GM12865 (cell line): ENCODE data around the gene ITGA7.

Experiments
- DNase-seq: peaks from one replicate; pipeline ENCODE4 v3.0.0; 2010; ENCODE audit warnings: low read depth
- H3K4me3 ChIP-seq: 2 replicates; pipeline ENCODE4 v1.5.1; 2011; ENCODE audit warnings: mild to moderate bottlenecking, low read depth, low read length, control low read depth
- TF ChIP-seq, protein P1 (sequence below): IDR thresholded peaks from 2 replicates; pipeline ENCODE4 v1.5.1; 2011; ENCODE audit warnings: low read length, control low read depth, low read depth, inconsistent platforms; ENCODE audit not compliant: insufficient read depth; ENCODE audit errors: missing control alignments

Gene ITGA7

DNA sequence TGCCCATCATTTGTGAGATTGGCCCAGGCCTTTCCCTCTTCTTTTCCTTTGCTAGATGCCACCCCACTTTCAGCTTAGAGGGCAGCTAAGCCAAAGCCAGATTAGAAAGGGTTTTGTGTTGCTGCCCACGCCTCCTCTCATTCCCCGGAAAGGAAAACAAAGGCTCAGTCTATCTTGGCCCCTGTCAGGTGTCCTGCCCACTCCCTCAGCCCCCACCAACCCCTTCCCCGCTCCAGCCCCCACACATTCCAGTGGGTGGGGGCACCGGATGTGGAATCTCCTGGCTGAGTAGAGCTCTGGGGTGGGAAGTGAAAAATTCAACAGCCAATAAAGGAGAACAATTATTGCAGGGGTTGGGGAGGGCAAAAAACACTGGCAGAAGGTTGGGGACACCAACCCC lies 10.3 kb upstream of the ITGA7 start:
- no peak for DNase-seq
- TF ChIP-seq, protein P1, sequence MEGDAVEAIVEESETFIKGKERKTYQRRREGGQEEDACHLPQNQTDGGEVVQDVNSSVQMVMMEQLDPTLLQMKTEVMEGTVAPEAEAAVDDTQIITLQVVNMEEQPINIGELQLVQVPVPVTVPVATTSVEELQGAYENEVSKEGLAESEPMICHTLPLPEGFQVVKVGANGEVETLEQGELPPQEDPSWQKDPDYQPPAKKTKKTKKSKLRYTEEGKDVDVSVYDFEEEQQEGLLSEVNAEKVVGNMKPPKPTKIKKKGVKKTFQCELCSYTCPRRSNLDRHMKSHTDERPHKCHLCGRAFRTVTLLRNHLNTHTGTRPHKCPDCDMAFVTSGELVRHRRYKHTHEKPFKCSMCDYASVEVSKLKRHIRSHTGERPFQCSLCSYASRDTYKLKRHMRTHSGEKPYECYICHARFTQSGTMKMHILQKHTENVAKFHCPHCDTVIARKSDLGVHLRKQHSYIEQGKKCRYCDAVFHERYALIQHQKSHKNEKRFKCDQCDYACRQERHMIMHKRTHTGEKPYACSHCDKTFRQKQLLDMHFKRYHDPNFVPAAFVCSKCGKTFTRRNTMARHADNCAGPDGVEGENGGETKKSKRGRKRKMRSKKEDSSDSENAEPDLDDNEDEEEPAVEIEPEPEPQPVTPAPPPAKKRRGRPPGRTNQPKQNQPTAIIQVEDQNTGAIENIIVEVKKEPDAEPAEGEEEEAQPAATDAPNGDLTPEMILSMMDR = no peak
- no peak overlapping the region for H3K4me3 ChIP-seq

DNA sequence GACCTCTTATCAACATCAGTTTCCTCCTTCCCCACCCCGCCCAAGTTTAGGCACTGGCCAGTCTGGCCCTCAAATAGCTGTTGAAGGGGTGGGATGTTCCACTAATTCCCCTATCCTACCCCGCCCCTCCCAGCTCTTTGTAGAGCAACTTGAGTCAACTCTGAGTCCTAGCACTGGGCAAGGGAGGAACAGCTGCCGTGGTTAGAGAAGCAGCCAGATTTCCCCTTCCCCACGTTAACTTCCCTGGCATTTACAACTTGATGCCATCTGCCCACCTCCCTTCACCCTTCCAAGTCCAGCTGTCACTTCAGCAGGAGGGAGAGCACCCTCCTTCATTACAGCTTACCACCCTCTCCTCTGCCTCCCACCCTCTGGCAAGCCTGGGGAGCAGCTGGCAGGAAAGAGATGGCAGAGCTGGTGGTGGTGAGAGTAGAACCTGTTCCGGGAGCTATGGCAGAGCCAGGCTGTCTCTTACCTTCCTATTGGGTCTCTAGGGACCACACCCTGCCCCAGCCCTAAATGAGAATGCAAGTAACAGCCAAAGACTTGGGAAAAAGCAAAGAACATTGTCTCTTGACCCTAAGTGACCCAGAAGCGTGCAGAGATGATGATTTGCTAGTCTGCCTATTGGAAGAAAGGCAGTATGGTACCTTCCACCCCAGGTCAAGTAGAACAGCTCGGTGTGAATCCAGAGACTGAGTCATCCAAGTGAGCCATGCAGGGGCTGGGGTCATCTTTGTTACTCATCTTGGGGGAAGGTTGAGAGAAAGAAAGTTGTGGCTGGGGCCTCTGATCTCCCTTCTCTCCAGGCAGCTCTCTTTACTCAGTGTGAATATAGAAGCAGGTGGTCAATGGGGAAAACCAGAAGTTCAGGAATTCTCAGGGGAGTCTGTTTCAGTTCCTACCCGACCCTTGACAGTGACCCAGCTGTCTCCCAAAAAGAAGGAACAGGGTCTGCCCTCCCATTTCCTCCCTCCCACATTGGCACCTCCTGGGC lies 9.6 kb upstream of the ITGA7 start:
- TF ChIP-seq, protein P1 = no peak
- peak overlapping the region; percentile 96 for H3K4me3 ChIP-seq
- peak; percentile 24 for DNase-seq

DNA sequence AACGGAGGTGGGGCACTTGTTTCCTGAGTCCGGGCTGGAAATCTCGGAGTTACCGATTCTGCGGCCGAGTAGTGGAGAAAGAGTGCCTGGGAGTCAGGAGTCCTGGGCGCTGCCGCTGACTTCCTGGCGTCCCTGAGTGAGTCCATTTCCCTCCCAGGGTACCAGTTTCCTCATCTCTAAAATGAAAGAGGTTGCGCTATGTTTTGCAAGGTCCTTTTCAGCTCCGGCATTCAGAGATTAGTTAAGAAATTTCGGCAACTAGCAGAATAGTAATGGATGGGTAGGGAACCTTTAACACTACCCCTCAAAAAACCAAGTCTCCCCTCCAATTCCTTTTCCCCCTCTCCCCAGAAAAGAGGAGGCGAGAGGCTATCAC lies 8.9 kb upstream of the ITGA7 start:
- no peak for DNase-seq
- H3K4me3 ChIP-seq = peak overlapping the region; percentile 96
- TF ChIP-seq, protein P1 = no peak

DNA sequence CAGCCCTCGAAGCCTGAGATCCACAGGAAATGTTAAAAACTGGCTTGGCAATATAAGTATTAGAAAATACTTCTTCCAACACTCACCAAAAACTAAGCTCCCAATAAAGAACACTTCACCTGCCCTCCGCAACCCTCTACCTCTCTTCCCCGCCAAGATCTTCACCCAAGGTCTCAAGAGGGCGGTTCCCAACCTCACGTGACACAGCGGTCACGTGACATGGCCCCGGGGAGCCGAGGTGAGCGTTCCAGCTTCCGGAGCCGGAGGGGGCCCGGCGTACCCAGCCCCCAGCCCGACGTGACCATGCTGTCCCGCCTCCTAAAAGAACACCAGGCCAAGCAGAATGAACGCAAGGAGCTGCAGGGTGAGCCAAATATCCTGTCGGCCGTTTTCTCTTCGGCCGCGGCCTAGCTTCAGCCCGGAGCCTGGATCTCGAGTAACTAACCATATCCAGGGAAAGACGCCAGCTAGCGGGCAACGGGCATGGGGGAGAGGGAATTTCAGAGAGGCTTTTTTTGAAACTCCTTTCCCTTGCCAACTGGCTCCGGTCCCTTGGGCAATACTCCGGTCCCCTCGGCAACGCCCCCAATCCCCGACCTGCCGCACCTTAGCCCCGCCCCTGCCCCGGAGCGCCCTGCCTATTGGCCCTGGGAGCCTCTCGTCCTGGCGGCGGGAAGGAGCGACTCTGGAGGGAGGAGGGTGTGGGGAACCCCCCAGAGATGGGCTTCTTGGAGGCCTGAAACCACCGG lies 8.3 kb upstream of the ITGA7 start, which contains the start of gene BLOC1S1:
Gene BLOC1S1 (plus strand): TSS at position 214 of the 749 bp plus-strand sequence. CDS start 6 bp downstream, at position 220.
- TF ChIP-seq, protein P1 = no peak
- H3K4me3 ChIP-seq = peak within 1 kb of the TSS; percentile 96
- peak; percentile 98 for DNase-seq

DNA sequence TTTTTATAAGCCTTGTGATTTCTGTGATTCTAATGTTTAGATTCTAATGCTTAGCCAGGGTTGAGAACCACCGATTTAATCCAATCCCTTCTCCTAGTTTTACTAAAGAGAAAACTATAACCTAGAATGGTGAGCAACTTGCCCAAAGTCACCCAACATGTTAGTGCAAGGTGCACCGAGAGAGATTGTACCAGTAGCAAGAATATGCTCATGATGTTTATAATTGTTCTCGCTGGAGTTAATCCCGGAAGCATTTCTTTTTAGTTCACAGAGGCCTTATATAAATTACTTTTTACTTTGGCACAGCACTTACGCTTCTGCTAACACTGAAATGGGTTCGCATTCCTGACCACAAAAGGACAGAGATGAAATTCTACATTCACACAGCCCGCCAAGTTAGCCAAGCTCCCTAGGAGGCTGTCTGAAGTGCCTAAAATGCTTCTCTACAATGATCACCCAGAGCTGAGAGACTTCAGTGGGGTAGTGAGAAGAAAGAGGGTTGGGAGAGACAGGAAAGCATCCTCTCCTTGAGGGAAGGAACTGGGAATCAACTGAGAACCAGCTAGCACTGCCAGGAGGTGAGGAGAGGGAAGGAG lies 7.6 kb upstream of the ITGA7 start:
- DNase-seq = no peak
- H3K4me3 ChIP-seq = peak overlapping the region; percentile 96
- TF ChIP-seq, protein P1 = no peak

DNA sequence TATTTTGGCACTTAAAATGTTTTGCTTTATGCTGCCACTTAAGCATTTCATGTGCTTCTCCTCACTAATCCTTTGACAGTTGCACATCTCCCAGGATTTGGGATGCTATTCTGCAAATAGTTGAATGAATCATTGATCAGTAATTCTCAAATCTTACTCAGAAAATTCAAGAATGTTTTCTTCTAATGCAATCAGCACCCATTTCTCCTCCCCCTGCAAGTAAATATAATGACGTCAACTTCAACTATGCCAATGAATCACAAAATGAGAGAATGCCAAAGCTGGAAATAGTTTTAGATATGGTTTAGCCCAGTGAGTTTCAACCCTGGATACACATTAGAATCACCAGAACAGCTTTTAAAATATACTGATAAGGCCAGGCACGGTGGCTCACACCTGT lies 6.0 kb upstream of the ITGA7 start:
- H3K4me3 ChIP-seq = no peak overlapping the region
- TF ChIP-seq, protein P1 = no peak
- DNase-seq = no peak
